Sigmoid colon (tissue), 7 donors: Measurements from ENCODE around the gene CERS5. TPM values are rescaled to one million over a fixed set of nuclear protein-coding genes. Genes with fewer than 3 reads are reported as not detected.

Source experiments
- DNase-seq: peaks from one replicate; pipeline ENCODE4 v3.0.0-alpha.2; 2019
- H3K27ac ChIP-seq, 4 donors: fragments of 200-600 bp; sonication (generic); one replicate each; pipeline ENCODE4 v1.5.1; 2016 to 2019; ENCODE audit warnings: mild to moderate bottlenecking in 1 of 4
- H3K27me3 ChIP-seq, 3 donors: fragments of 200-600 bp; sonication (generic); one replicate each; pipeline ENCODE4 v1.5.1; 2019; ENCODE audit warnings: mild to moderate bottlenecking in 1 of 3
- H3K36me3 ChIP-seq, 4 donors: fragments of 200-600 bp; sonication (generic); one replicate each; pipeline ENCODE4 v1.5.1; 2016 to 2019
- H3K4me1 ChIP-seq, 4 donors: fragments of 200-600 bp; sonication (generic); one replicate each; pipeline ENCODE4 v1.5.1; 2017 to 2019
- H3K4me3 ChIP-seq, 4 donors: fragments of 200-600 bp; sonication (generic); one replicate each; pipeline ENCODE4 v1.5.1; 2017 to 2019; ENCODE audit warnings: mild to moderate bottlenecking in 2 of 4, moderate library complexity in 1 of 4
- H3K9me3 ChIP-seq, 4 donors: fragments of 200-600 bp in 3 of 4; sonication (generic) in 3 of 4; one replicate each; pipeline versions ENCODE4 v1.5.1 to v1.6.1; 2013 to 2019
- EP300 ChIP-seq, 4 donors: sonication (generic); formaldehyde crosslinking; IDR thresholded peaks; one replicate each; pipeline ENCODE4 v1.6.1; 2017; ENCODE audit warnings: antibody characterized with exemption in 4 of 4
- POLR2A ChIP-seq, 2 donors: fragments of 450-650 bp; IDR thresholded peaks; one replicate each; pipeline ENCODE4 v1.6.1; 2016; ENCODE audit warnings: antibody characterized with exemption in 2 of 2, mild to moderate bottlenecking in 2 of 2, moderate library complexity in 2 of 2
- POLR2AphosphoS5 ChIP-seq, 4 donors: sonication (generic); formaldehyde crosslinking; IDR thresholded peaks; one replicate each; pipeline ENCODE4 v1.6.1; 2017; ENCODE audit warnings: antibody characterized with exemption in 4 of 4
- WGBS, 2 donors: extraction: QIAGEN DNeasy Blood & Tissue Kit; methylation state at CpG; one replicate each; pipeline ENCODE4 v1.1.7; 2013; 5-methylcytosine and 5-hydroxymethylcytosine counted together
- intact Hi-C: fragments of 100-400 bp; cut with DNase I; formaldehyde crosslinking; loops from one replicate; pipeline ENCODE4 v1.15.1; 2023
- polyA plus RNA-seq, 3 donors: library from polyadenylated mRNA; stranded (reverse); fragments of 200-250 nt; gene quantifications; one replicate each; pipeline ENCODE4 v1.2.3, GENCODE V29; 2013
- total RNA-seq, 4 donors: library from RNA; depleted of rRNA; stranded (reverse); fragments of >200 nt; gene quantifications; one replicate each; pipeline ENCODE4 v1.1.0, GENCODE V29; 2016
- TF ChIP-seq, protein P1 (sequence below), 4 experiments: fragments of 450-650 bp in 3 of 4; fragments of 200-600 bp in 1 of 4; IDR thresholded peaks; one replicate each; pipeline ENCODE4 v1.5.1; 2016 to 2019; ENCODE audit warnings: antibody characterized with exemption in 4 of 4, mild to moderate bottlenecking in 3 of 4, moderate library complexity in 2 of 4
- donor health status: healthy with polysubstance abuse.
- donor health status: Bipolar disorder and iron deficiency.
- donor health status: healthy.

Gene CERS5
- total and polyA plus RNA-seq, 7 donors = 4.8 to 29.1 (median 22.8) TPM

DNA sequence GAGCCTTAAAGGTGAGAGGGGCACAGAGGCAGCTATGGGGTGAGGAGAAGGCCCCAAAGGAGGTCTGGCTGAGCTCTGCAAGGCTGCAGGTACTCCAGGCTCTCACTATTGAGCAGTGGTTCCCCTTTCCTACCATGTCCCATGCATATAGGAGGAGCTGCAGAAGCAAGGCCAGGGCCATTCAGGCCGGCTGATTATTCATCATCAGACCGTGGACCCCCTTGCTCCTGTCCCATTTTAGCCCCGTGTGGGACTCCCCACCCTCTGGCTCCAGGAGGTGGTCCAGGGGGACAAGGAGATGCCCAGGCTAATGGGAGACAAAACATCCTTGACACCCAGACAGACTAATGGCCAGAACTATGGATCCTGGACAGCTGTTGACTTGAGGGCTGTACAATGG lies 60.3 kb downstream of the CERS5 start:
- 82 to 90% methylated on average over 3 of the region's 3 CpGs for WGBS, 2 donors
- H3K27ac ChIP-seq = no peak overlapping the region
- no peaks in the 10 kb centered on the region for H3K27me3 ChIP-seq
- no peak overlapping the region for H3K4me3 ChIP-seq
- H3K9me3 ChIP-seq = no peaks in the 10 kb centered on the region
- TF ChIP-seq POLR2AphosphoS5 (IDR thresholded peaks at IDR 0.05) (no peak), POLR2A (IDR thresholded peaks at IDR 0.05) (no peak), EP300 (IDR thresholded peaks at IDR 0.05) (no peak)
- TF ChIP-seq, protein P1, sequence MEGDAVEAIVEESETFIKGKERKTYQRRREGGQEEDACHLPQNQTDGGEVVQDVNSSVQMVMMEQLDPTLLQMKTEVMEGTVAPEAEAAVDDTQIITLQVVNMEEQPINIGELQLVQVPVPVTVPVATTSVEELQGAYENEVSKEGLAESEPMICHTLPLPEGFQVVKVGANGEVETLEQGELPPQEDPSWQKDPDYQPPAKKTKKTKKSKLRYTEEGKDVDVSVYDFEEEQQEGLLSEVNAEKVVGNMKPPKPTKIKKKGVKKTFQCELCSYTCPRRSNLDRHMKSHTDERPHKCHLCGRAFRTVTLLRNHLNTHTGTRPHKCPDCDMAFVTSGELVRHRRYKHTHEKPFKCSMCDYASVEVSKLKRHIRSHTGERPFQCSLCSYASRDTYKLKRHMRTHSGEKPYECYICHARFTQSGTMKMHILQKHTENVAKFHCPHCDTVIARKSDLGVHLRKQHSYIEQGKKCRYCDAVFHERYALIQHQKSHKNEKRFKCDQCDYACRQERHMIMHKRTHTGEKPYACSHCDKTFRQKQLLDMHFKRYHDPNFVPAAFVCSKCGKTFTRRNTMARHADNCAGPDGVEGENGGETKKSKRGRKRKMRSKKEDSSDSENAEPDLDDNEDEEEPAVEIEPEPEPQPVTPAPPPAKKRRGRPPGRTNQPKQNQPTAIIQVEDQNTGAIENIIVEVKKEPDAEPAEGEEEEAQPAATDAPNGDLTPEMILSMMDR (IDR thresholded peaks at IDR 0.05) = no peak
- peak; percentile 37 for DNase-seq
- intact Hi-C loops = no loop called here
- H3K36me3 ChIP-seq = no peaks in the 10 kb centered on the region
- peaks cover 0 to 36% (median 24%) of the 10 kb centered on the region in 4 donors for H3K4me1 ChIP-seq

DNA sequence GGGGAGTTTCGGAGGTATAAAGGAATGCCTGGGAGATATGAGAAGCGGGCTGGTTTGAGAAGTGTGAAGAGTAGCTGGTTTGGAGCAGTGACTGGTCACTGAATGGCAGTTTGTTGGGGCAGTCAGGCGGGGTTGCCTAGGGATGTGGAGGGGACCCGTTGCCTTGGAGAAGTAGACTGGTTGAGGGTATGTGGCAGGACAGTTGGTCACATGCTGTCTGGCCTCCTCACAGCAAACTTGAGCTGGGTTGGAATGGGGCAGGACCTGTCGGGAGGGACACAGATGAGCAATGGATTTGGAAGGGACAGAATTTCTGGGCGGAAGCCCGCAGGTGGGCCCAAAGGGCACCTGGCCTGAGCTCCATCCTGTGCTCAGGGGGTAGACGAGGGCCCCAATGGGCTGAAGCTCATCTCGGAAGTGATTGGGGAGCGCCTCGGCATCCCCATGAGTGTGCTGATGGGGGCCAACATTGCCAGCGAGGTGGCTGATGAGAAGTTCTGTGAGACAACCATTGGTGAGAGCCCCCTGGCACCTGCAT lies 61.2 kb downstream of the CERS5 start:
- H3K27ac ChIP-seq = no peak overlapping the region
- peaks cover 0 to 31% (median 19%) of the 10 kb centered on the region in 4 donors for H3K4me1 ChIP-seq
- H3K27me3 ChIP-seq = no peaks in the 10 kb centered on the region
- no peak for TF ChIP-seq EP300 (IDR thresholded peaks at IDR 0.05)
- TF ChIP-seq, protein P1 (IDR thresholded peaks at IDR 0.05) = no peak
- no peak for TF ChIP-seq POLR2A (IDR thresholded peaks at IDR 0.05)
- intact Hi-C loops = no loop called here
- peak; percentile 27 for DNase-seq
- WGBS, 2 donors = 96% methylated on average over 12 of the region's 12 CpGs
- H3K36me3 ChIP-seq = no peaks in the 10 kb centered on the region
- H3K4me3 ChIP-seq = no peak overlapping the region
- no peaks in the 10 kb centered on the region for H3K9me3 ChIP-seq

DNA sequence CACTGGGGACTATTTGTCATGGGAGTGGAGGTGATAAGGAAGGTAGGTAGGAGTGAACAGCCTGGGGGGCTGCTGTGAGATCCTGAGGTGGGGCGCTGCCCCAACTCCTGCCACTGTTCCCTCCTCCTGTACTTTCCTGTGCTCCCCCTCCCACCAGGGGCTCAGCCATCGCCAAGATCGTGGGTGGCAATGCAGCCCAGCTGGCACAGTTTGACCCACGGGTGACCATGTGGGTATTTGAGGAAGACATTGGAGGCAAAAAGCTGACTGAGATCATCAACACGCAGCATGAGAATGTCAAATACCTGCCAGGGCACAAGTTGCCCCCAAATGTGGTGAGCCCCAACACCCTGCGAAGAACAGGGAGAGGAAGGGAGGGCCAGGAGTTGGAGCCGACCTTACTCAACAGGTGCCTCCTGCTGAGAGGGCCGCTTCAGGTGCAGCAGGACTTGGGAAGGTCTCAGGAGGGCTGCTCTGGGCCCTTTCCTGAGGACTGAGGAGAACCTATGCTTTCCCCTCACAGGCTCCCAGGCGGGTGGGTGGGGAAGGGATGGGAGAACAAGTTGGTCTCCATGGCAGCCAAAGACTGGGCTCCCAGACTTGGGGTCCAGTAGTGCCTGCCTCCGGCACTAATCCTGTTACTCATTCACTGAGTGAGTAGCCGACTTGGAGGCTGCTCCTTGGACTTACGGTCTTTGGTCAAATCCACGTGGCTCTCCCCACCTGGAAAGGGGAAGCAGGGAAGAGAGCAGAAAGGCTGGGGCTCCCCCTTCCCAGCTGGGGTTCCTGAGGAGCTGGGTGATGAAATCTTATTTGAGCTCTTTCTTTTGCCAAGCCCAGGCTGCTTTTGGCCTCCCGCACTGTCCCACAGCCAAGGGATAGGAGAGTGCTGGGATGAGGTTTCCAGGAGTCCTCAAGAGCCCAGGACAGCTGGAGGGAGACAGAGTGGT lies 62.5 kb downstream of the CERS5 start:
- H3K9me3 ChIP-seq = no peaks in the 10 kb centered on the region
- 61 to 80% methylated on average over 14 of the region's 14 CpGs for WGBS, 2 donors
- intact Hi-C loops = no loop called here
- DNase-seq = peak; percentile 87
- H3K27me3 ChIP-seq = no peaks in the 10 kb centered on the region
- TF ChIP-seq POLR2A (IDR thresholded peaks at IDR 0.05) (no peak), EP300 (IDR thresholded peaks at IDR 0.05) (no peak), POLR2AphosphoS5 (IDR thresholded peaks at IDR 0.05) (no peak)
- TF ChIP-seq, protein P1 (IDR thresholded peaks at IDR 0.05) = no peak
- peaks cover 0 to 18% (median 13%) of the 10 kb centered on the region in 4 donors for H3K4me1 ChIP-seq
- H3K4me3 ChIP-seq = no peak overlapping the region
- H3K36me3 ChIP-seq = peaks cover 0 to 9% (median 3%) of the 10 kb centered on the region in 4 donors
- H3K27ac ChIP-seq = no peak overlapping the region

DNA sequence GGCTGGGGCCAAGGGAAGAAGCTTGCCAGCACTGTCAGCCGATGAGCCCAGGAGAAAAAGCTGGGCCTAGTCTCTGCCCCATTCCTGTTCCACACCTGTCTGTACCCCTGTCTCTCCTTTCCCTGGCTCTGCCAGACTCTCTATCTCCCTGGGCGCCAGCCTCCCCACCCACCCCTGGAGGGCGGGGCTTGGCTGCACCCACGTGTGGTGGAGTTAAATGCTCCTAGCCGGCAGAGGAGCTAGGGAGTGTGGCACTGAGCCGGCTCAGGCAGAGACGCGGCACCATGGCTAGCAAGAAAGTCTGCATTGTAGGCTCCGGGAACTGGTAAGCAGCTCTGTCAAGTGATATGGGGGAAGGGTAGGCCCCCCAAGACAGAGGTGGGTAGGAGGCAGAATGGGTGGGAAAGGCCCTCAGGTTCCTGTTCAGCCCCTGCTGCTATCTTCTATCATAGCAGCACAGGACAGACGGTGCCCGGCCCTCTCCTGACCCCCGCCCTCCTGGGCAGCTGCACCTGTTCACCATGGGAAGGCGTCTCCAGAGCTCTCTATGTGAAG lies 63.3 kb downstream of the CERS5 start, which contains the start of gene GPD1:
TSS of gene GPD1 (plus strand) at position 242 of the 555 bp plus-strand sequence. CDS start at position 285, 43 bp downstream.
- no peak within 1 kb of the TSS for H3K4me3 ChIP-seq

DNA sequence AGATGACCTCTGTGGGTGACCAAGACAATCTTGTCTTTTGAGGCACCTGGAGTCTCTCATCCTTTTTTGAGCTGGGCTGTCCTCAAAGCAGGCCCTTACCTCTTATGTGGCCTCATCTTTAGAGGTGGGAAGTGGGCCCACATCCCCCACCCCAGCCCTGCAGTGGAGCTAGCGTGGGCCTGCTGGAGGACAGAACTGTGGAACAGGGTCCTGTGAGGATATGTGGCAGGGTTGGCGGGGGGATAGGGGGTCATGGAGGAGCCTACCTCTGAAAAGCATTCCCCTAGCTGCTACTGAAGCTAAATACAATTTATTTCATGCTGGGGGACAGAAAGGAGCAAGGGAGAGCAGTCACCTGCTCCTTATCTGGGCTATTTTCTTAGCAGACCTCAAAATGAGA lies 63.8 kb downstream of the CERS5 start:
- H3K27me3 ChIP-seq = no peaks in the 10 kb centered on the region
- TF ChIP-seq, protein P1 (IDR thresholded peaks at IDR 0.05) = no peak
- TF ChIP-seq EP300 (IDR thresholded peaks at IDR 0.05) (no peak), POLR2AphosphoS5 (IDR thresholded peaks at IDR 0.05) (no peak), POLR2A (IDR thresholded peaks at IDR 0.05) (no peak)
- no peak overlapping the region for H3K4me3 ChIP-seq
- no peak for DNase-seq
- H3K9me3 ChIP-seq = no peaks in the 10 kb centered on the region
- peak overlapping the region in 2 of 4 donors; percentile 21 to 34 for H3K27ac ChIP-seq
- H3K4me1 ChIP-seq = peaks cover 0 to 17% (median 12%) of the 10 kb centered on the region in 4 donors
- H3K36me3 ChIP-seq = peaks cover 10 to 22% (median 16%) of the 10 kb centered on the region in 4 donors
- WGBS, 2 donors = 96% methylated on average over 2 of the region's 2 CpGs
- intact Hi-C loops = no loop called here

More for the DNA sequence above, 63.3 kb downstream of the CERS5 start, which contains the start of gene GPD1:
- Histone ChIP-seq H3K4me1 (peaks cover 0 to 17% (median 12%) of the 10 kb centered on the region in 4 donors), H3K27ac (peak within 1 kb of the TSS in 2 of 4 donors; percentile 21 to 34), H3K9me3 (no peaks in the 10 kb centered on the region), H3K27me3 (no peaks in the 10 kb centered on the region), H3K36me3 (peaks cover 6 to 17% (median 11%) of the 10 kb centered on the region in 4 donors)
- peak; percentile 82 for DNase-seq
- 12 to 45% methylated on average over 13 of the region's 13 CpGs for WGBS, 2 donors
- TF ChIP-seq POLR2A (IDR thresholded peaks at IDR 0.05) = no peak
- no peak for TF ChIP-seq POLR2AphosphoS5 (IDR thresholded peaks at IDR 0.05)
- intact Hi-C loops = no loop called here
